GM19193 (cell line): ENCODE data around the gene VAMP2.
A peak's percentile ranks its signal among the peaks of the same experiment; 100 is the strongest.

Experiments used
- POLR2A ChIP-seq: IDR thresholded peaks from 4 replicates; pipeline ENCODE4 v1.6.1; 2011; ENCODE audit not compliant: insufficient read depth, insufficient read length; ENCODE audit errors: extremely low read depth

VAMP2 gene

DNA sequence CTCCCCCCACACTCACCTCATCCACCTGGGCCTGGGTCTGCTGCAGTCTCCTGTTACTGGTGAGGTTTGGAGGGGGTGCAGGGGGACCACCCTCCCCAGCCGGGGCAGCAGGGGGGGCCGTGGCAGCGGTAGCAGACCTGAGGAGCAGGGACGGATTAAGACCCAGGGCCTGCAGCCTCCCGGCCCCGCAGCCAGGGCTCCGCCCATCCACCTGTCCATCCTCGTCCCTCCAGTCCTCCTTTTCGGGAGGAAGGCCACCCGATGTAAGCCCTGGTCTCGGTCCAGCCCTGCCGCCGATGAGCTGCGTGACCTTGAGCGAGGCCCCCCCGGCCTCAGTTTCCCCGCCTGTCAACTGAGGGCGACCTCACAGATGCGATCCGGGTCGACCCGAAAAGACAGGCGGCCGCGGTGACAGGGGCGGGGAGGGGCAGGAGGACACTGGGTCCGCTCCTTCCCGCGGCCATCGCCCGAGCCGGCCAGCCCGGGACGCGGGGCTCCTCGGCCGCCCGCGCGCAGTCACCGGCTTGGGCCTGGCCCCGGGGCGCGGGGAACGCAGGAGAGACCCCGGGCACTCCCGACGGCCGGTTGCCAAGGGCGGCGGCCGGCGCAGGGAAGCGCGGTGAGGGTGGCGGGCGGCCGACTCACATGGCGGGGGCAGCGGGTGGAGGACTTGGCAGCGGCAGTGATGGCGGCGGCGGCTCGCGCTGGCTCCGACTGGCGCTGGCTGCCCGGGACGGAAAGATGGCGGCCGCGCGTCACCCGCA is at the start of gene VAMP2:
Gene VAMP2 (minus strand): TSS at position 716 of the 764 bp plus-strand sequence. CDS start 69 bp downstream, at position 647.
- peak; percentile 76 for TF ChIP-seq POLR2A

DNA sequence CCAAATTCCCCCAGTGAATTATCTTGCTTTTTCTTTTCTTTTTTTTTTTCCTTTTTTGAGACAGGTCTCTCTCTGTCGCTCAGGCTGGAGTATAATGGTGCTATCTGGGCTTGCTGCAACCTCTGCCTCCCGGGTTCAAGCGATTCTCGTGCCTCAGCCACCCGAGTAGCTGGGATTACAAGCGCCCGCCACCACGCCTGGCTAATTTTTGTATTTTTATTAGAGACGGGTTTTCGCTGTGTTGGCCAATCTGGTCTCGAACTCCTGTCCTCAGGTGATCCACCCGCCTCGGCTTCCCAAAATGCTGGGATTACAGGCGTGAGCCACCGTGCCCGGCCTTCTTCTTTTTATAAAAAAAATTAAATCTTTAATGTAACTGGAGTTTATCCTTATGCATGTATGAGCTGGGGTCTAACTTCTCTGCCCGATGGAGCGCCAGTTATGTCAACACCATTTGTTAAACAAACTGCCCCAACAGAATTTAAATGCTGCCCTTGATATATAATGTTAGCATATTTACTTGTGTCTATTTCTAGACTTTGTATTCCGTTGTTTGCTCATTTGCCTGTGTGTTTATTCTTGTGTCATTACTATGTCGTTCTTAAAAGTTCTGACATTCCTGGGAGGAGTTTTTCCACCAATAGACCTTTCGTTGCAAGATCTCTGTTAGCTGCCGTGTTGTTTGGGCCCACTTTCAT is 48.2 kb upstream of the VAMP2 start:
- TF ChIP-seq POLR2A = no peak

- TF ChIP-seq POLR2A = peak; percentile 94
These were observed 47.4 kb upstream of the VAMP2 start, which contains the start of gene AURKB for GRCh38 chr17:8209907-8210760. TSS of gene AURKB (minus strand) at chr17:8210575. CDS start at chr17:8210224, 351 bp downstream.

- TF ChIP-seq POLR2A = no peak
These were observed 43.8 kb upstream of the VAMP2 start for GRCh38 chr17:8206536-8206935.

GRCh38 chr17:8204761-8205555 is 42.2 kb upstream of the VAMP2 start:
- peak; percentile 47 for TF ChIP-seq POLR2A

DNA sequence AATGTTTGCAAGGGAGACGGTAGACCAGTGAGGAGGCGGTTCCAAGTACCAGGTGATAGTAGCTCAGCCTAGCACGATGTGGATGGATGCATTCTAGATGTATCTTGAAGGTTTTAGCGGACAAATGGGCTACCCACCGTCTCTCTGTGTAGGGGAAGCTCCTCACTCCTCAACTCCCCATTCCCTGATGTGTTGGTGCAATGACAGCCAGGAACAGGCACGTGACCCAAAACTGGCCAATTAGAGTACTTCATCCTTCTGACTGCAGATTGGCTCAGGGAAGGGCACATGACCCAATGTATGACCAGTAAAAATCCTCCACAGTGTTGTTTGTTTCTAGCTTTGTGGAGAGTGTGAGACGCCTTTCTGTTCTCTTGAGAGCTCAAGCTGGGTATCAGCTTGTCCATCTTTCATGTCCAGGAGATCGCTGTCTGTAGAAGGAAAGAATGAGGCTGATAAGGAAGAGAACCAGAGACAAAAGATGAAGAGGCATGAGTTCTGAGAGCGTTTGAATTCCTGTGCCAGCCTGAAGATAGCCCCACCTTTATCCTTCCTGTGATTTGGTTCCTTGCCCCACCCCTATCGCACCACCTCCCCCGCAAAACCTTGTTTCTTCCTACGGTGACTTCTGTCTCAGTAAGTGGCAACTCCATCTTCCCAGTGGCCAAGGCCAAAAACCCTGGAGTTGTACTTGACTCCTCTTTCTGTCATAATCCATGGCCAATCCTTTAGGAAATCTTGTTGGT is 29.5 kb upstream of the VAMP2 start:
- peak; percentile 55 for TF ChIP-seq POLR2A

DNA sequence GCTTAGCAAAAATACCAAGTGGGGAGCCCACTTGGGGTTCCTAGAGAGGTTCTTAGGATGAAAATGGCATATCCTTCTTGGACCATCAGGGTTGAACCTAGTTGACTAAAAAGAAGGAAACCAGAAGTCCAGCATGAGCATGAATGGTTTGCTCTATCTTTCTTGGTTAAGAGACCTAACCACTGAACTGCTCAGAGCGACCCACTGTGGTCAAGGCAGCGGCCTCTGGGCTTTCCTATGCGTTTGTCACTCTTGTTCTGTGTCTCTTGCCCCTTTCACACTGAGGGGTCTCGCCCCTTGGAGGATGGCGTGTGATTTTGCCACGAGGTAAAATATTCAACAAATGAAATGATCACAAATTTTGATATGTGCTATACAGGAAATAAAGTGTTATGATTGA is 27.8 kb upstream of the VAMP2 start:
- no peak for TF ChIP-seq POLR2A

- peak; percentile 87 for TF ChIP-seq POLR2A
These were observed 27.1 kb upstream of the VAMP2 start, which contains the start of gene BORCS6 for GRCh38 chr17:8189711-8190477. TSS of gene BORCS6 (minus strand) at chr17:8190180. CDS start at chr17:8190140, 40 bp downstream.

- TF ChIP-seq POLR2A = no peak
These were observed 26.4 kb upstream of the VAMP2 start for GRCh38 chr17:8189041-8189710.

GRCh38 chr17:8188263-8188839 is 25.6 kb upstream of the VAMP2 start:
- TF ChIP-seq POLR2A = no peak

- peak; percentile 48 for TF ChIP-seq POLR2A
These were observed 24.9 kb upstream of the VAMP2 start for GRCh38 chr17:8187517-8188262.
